ENCODE results near the gene MVB12B. TPM values are rescaled to one million over a fixed set of nuclear protein-coding genes. Genes with fewer than 3 reads are reported as not detected.

MVB12B gene
- total and polyA plus RNA-seq, 2 of the 8 experiments (the other 6 are each of a cell fraction or from before 2014, with no cell fraction given) = 2.6 to 5.0 TPM

DNA sequence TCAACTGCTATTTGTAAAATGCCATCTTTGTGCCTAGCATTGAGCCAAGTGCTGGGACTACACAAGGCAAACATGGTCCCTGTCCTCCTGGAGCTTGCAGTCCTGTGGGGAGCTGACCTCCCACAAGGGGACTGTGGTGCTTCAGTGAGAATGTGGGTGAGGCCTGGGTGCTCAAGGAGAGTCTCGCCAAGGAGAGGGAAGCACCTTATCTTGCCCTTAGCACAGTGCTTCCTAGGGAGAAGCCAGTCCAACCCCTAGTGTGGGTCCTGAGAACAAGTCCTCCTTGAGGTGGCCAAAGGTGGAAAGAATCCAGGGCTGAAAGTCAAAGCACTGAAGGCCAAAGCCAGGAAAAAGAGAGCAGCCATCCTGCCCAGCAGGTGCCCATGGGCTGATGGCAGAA lies 31.1 kb upstream of the MVB12B start:
- no peaks in the 10 kb centered on the region for H3K4me1 ChIP-seq (replicated peaks in 1 of 4; ENCODE audit: control insufficient read depth in 3 of 4, insufficient read depth in 4 of 4, low read length in 3 of 4)
- H3K9ac ChIP-seq (replicated peaks in 1 of 4; ENCODE audit: extremely low read depth in 1 of 4, low read depth in 3 of 4, low read length in 3 of 4) = no peak overlapping the region
- no peak overlapping the region for H2BK120ac ChIP-seq (replicated peaks; ENCODE audit: low read depth, low read length)
- no peak overlapping the region for H3K4me2 ChIP-seq (ENCODE audit: insufficient read depth in 1 of 2, low read depth in 2 of 2, low read length in 2 of 2)
- ChIA-PET CTCF (ENCODE audit: partially characterized antibody) (interaction anchor here (1.1 to 8.0 kb wide), 4 partner anchors 8 to 196 kb away, joined by 3 to 63 read pairs (median 8); no protein-coding TSS in a partner anchor), POLR2A (ENCODE audit: partially characterized antibody) (interaction anchor here (1.1 kb wide), 1 partner anchor 20 kb away, joined by 3 read pairs; no protein-coding TSS in a partner anchor)
- no peak overlapping the region for H2AK5ac ChIP-seq (ENCODE audit: low read depth, low read length)
- H4K5ac ChIP-seq (ENCODE audit: insufficient read length, low read depth, low read length) = no peak overlapping the region
- H3K27ac ChIP-seq (ENCODE audit: low read depth, low read length) = no peak overlapping the region
- H3K14ac ChIP-seq (ENCODE audit: insufficient read length) = no peak overlapping the region
- H2BK20ac ChIP-seq (ENCODE audit: low read length) = no peak overlapping the region
- no peak overlapping the region for H4K8ac ChIP-seq (ENCODE audit: extremely low read depth, insufficient read depth, low read length)
- H3K9me3 ChIP-seq (ENCODE audit: insufficient read depth in 2 of 2, low read depth in 1 of 2, low read length in 1 of 2) = no peaks in the 10 kb centered on the region
- H2BK5ac ChIP-seq (ENCODE audit: low read depth, low read length) = no peak overlapping the region
- H3K18ac ChIP-seq (ENCODE audit: extremely low read depth, low read length) = no peak overlapping the region
- H3K27me3 ChIP-seq (replicated peaks in 1 of 4; ENCODE audit: control insufficient read depth in 3 of 4, extremely low read depth in 1 of 4, insufficient read depth in 3 of 4, low read length in 3 of 4) = no peaks in the 10 kb centered on the region; a peak in 1 of 7 replicates
- no peak overlapping the region for H3K4ac ChIP-seq (replicated peaks; ENCODE audit: insufficient read length, low read depth, low read length)
- H4K20me1 ChIP-seq (replicated peaks in 1 of 2; ENCODE audit: control insufficient read depth in 1 of 2, insufficient read depth in 2 of 2, low read length in 2 of 2) = no peaks in the 10 kb centered on the region
- H3K79me1 ChIP-seq (ENCODE audit: low read depth, low read length) = no peaks in the 10 kb centered on the region
- no peak overlapping the region for H2AFZ ChIP-seq (ENCODE audit: low read length)
- no peak overlapping the region for H2BK15ac ChIP-seq (ENCODE audit: low read length)
- H2BK12ac ChIP-seq (ENCODE audit: low read depth, low read length) = no peak overlapping the region
- DNase-seq (ENCODE audit: low read depth in 1 of 2, low spot score in 2 of 2) (no peak), FAIRE-seq (no peak)
- WGBS, 2 experiments (ENCODE audit: extremely low coverage in 1 of 2, insufficient coverage in 1 of 2, insufficient read length in 1 of 2, insufficient replicate concordance in 2 of 2, low coverage in 1 of 2, low lambda C conversion rate in 2 of 2, missing lambda C conversion rate in 1 of 2) = 69% methylated on average over 1 of the region's 1 CpG; no CpG with 5 or more reads in 1 of the 2 experiments
- H3K23me2 ChIP-seq (ENCODE audit: low read depth, low read length) = no peaks in the 10 kb centered on the region
- H3K4me3 ChIP-seq (ENCODE audit: extremely low read depth in 1 of 4, insufficient read depth in 2 of 4, low read depth in 3 of 4, low read length in 4 of 4) = no peak overlapping the region
- no peak overlapping the region for H3K23ac ChIP-seq (ENCODE audit: insufficient read length)
- no peak overlapping the region for H4K91ac ChIP-seq (replicated peaks; ENCODE audit: insufficient read length, low read length)
- no peak overlapping the region for H3K56ac ChIP-seq (replicated peaks; ENCODE audit: insufficient read length, low read depth, low read length)
- H3K79me2 ChIP-seq (ENCODE audit: control insufficient read depth in 1 of 2, insufficient read depth in 2 of 2, low read length in 2 of 2) = no peaks in the 10 kb centered on the region
- H3K36me3 ChIP-seq (ENCODE audit: control insufficient read depth in 2 of 4, insufficient read depth in 4 of 4, low read length in 3 of 4) = no peaks in the 10 kb centered on the region
- TF ChIP-seq, protein P1, sequence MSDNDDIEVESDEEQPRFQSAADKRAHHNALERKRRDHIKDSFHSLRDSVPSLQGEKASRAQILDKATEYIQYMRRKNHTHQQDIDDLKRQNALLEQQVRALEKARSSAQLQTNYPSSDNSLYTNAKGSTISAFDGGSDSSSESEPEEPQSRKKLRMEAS (IDR thresholded peaks at IDR 0.05) = no peak
- TF ChIP-seq CEBPB (IDR thresholded peaks at IDR 0.05; ENCODE audit: low read depth, low read length) = no peak
- no peak for TF ChIP-seq TCF12 (IDR thresholded peaks at IDR 0.05; ENCODE audit: low read depth, low read length)
- no peak for TF ChIP-seq RXRA (IDR thresholded peaks at IDR 0.05; ENCODE audit: insufficient read depth, low read depth, low read length)
- TF ChIP-seq EGR1 (IDR thresholded peaks at IDR 0.05; ENCODE audit: borderline replicate concordance, low read depth, low read length) = no peak
